NT2/D1 (cell line): ENCODE measurements around the gene ETS1.

Experiments
- DNase-seq: peaks from one replicate; pipeline ENCODE4 v3.0.0-alpha.2; 2011; ENCODE audit warnings: low read depth, low spot score
- H3K27me3 ChIP-seq: 2 replicates; pipeline ENCODE4 v1.6.0; 2011; ENCODE audit warnings: mild to moderate bottlenecking; ENCODE audit not compliant: insufficient read length, insufficient read depth
- H3K36me3 ChIP-seq: 2 replicates; pipeline ENCODE4 v1.6.1; 2011; ENCODE audit warnings: mild to moderate bottlenecking, low read length, mixed read lengths; ENCODE audit not compliant: insufficient read depth, insufficient read length
- H3K4me1 ChIP-seq: 2 replicates; pipeline ENCODE4 v1.5.1; 2011; ENCODE audit not compliant: insufficient read depth, insufficient read length
- H3K4me3 ChIP-seq: 2 replicates; pipeline ENCODE4 v1.5.1; 2011; ENCODE audit warnings: low read depth; ENCODE audit not compliant: insufficient read length
- H3K9ac ChIP-seq: 2 replicates; pipeline ENCODE4 v1.6.0; 2011; ENCODE audit warnings: low read depth; ENCODE audit not compliant: insufficient read length
- H3K9me3 ChIP-seq: 2 replicates; pipeline ENCODE4 v1.5.1; 2011; ENCODE audit warnings: mild to moderate bottlenecking, low read length; ENCODE audit not compliant: insufficient read depth
- SUZ12 ChIP-seq: IDR thresholded peaks from 2 replicates; pipeline ENCODE4 v1.6.1; 2011; ENCODE audit not compliant: insufficient read length, insufficient read depth; ENCODE audit errors: extremely low read depth
- YY1 ChIP-seq: IDR thresholded peaks from 2 replicates; pipeline ENCODE4 v1.6.1; 2011; ENCODE audit not compliant: insufficient read length, insufficient read depth
- ZNF274 ChIP-seq: IDR thresholded peaks from 2 replicates; pipeline ENCODE4 v1.6.1; 2011; ENCODE audit warnings: mild to moderate bottlenecking, low read depth, low read length

The ETS1 gene

GRCh38 chr11:128496249-128496648, 91.1 kb downstream of the ETS1 start:
- no peak for DNase-seq
- no peaks in the 10 kb centered on the region for H3K27me3 ChIP-seq
- no peak overlapping the region for H3K9ac ChIP-seq
- TF ChIP-seq SUZ12 (no peak), ZNF274 (no peak), YY1 (no peak)
- H3K4me3 ChIP-seq = no peak overlapping the region
- H3K9me3 ChIP-seq = peaks cover 4% of the 10 kb centered on the region; the same call in 1 of the 2 replicates
- no peaks in the 10 kb centered on the region for H3K4me1 ChIP-seq
- peaks cover 3% of the 10 kb centered on the region for H3K36me3 ChIP-seq

- Histone ChIP-seq H3K9me3 (no peaks in the 10 kb centered on the region), H3K4me3 (no peak overlapping the region), H3K4me1 (no peaks in the 10 kb centered on the region), H3K9ac (no peak overlapping the region), H3K36me3 (peaks cover 9% of the 10 kb centered on the region), H3K27me3 (no peaks in the 10 kb centered on the region)
- TF ChIP-seq YY1 (no peak), ZNF274 (no peak), SUZ12 (no peak)
- no peak for DNase-seq
Observed at GRCh38 chr11:128494418-128495332, 92.7 kb downstream of the ETS1 start.

DNA sequence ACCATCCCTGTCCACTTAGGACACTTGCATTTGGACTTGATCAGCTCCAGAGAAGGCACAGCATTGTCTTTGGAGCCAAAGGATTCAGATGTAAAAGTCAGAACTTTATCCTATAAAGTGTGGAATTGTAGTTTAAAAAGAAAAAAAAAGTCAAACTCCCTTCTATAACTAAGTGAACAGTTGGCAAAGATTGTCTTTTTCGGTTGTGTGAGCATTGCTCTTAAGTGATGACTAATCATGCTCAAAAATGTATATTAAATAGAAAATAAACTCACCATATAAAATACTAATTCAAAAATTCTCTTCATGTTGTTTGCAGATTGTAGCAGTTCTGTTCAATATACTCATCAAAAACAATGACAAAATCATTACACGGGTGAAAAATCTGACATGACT, 93.8 kb downstream of the ETS1 start:
- no peaks in the 10 kb centered on the region for H3K4me1 ChIP-seq
- H3K9me3 ChIP-seq = no peaks in the 10 kb centered on the region
- TF ChIP-seq ZNF274 = no peak
- TF ChIP-seq YY1 = no peak
- no peak for TF ChIP-seq SUZ12
- peaks cover 20% of the 10 kb centered on the region for H3K36me3 ChIP-seq
- no peaks in the 10 kb centered on the region for H3K27me3 ChIP-seq
- H3K9ac ChIP-seq = no peak overlapping the region
- H3K4me3 ChIP-seq = no peak overlapping the region
- DNase-seq = no peak

DNA sequence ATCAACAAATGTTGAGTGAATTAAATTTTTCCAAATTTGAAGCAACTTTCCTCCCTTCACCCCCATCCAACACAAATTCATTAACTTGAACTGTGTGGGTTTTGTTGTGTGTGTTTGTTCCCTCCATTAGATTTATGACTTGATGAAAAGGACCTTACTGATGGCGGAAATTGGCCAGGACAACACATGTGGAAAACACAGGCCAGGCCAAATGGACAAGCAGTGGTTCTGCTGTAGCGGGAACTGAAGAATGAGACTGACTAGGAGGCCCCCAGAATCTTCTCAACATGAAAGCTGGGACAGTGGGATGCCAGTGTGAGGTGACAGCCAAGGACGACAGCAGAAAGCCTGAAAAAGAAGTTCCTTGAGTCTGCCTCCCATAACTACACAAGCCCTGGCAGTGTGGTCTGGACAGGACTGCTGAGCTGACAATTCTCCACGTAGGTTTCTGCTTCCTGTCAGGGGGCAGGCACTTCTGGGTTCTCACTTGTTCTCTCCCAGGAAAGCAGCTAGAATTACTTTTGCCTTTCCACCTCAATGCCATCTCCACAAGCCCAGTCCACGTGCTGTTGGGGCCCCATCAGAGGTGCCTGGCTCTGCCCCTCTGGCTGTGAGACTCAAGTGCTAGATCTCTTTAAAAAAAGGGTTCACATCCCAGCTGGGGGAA, 94.3 kb downstream of the ETS1 start:
- Histone ChIP-seq H3K36me3 (peaks cover 24% of the 10 kb centered on the region), H3K27me3 (no peaks in the 10 kb centered on the region), H3K4me1 (no peaks in the 10 kb centered on the region), H3K9ac (no peak overlapping the region), H3K9me3 (no peaks in the 10 kb centered on the region), H3K4me3 (no peak overlapping the region)
- no peak for TF ChIP-seq ZNF274
- TF ChIP-seq YY1 = no peak
- TF ChIP-seq SUZ12 = no peak
- no peak for DNase-seq

- Histone ChIP-seq H3K9ac (no peak overlapping the region), H3K9me3 (no peaks in the 10 kb centered on the region), H3K4me1 (no peaks in the 10 kb centered on the region), H3K4me3 (no peak overlapping the region), H3K36me3 (peaks cover 27% of the 10 kb centered on the region), H3K27me3 (no peaks in the 10 kb centered on the region)
- TF ChIP-seq SUZ12 = no peak
- TF ChIP-seq ZNF274 = no peak
- no peak for TF ChIP-seq YY1
- no peak for DNase-seq
Observed at GRCh38 chr11:128492461-128492860, 94.9 kb downstream of the ETS1 start.

DNA sequence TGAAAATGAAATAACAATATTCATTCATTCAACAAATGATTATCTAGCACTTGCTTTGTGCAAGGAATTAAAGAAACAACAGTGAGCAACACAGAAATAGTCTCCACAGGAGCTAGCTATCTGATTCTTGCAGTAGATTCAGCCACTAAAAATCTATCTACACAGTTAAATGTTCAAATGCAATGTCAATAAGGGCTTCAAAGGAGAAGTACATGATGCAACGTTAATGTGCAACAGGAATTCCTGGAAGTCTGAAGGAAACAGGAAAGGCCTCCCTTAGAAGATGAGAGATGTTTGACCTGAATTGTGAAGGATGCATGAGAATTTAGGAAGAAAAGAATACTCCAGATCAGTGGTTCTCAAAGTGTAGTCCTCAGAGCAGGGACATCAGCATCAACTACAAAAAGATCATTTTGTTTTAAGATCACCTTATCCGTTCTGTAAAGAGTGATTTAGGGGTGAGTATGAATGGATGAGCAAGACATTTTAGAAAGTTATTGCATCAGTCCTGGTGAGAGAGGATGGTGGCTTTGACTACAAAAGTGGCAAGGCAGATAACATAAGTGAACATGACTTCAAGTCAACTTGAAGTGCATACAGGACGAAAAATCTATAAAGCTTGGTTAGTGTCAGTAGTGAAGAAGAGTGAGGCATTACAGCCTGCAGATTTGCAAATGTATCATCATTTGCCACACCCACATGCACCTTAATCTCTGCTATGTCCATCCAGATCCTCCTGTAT, 96.0 kb downstream of the ETS1 start:
- Histone ChIP-seq H3K4me1 (no peaks in the 10 kb centered on the region), H3K9ac (no peak overlapping the region), H3K36me3 (peaks cover 31% of the 10 kb centered on the region), H3K9me3 (no peaks in the 10 kb centered on the region), H3K4me3 (no peak overlapping the region), H3K27me3 (no peaks in the 10 kb centered on the region)
- DNase-seq = no peak
- no peak for TF ChIP-seq YY1
- TF ChIP-seq SUZ12 = no peak
- TF ChIP-seq ZNF274 = no peak

GRCh38 chr11:128490092-128490491, 97.3 kb downstream of the ETS1 start:
- no peak overlapping the region for H3K9ac ChIP-seq
- DNase-seq = no peak
- no peak overlapping the region for H3K4me3 ChIP-seq
- H3K27me3 ChIP-seq = no peaks in the 10 kb centered on the region
- no peaks in the 10 kb centered on the region for H3K4me1 ChIP-seq
- peaks cover 37% of the 10 kb centered on the region for H3K36me3 ChIP-seq
- TF ChIP-seq YY1 = no peak
- TF ChIP-seq SUZ12 = no peak
- no peak for TF ChIP-seq ZNF274
- H3K9me3 ChIP-seq = no peaks in the 10 kb centered on the region
